SK-N-SH treated with all-trans-retinoic acid at 6 μM for 48 hours (cell line): ENCODE measurements around the gene MT1E.

Source experiments
- CSDC2 ChIP-seq: fragments of 250-450 bp; sonication (Bioruptor Pico); IDR thresholded peaks from 2 replicates; pipeline ENCODE4 v1.5.0; 2020; ENCODE audit warnings: mild to moderate bottlenecking, moderate library complexity
- SNAI2 ChIP-seq: fragments of 250-450 bp; sonication (Bioruptor Pico); IDR thresholded peaks from 2 replicates; pipeline ENCODE4 v1.5.0; 2020; ENCODE audit warnings: mild to moderate bottlenecking, moderate library complexity
- ZFP3 ChIP-seq: fragments of 250-450 bp; sonication (Bioruptor Pico); IDR thresholded peaks from 2 replicates; pipeline ENCODE4 v1.5.0; 2020; ENCODE audit warnings: mild to moderate bottlenecking, moderate library complexity
- ZFP30 ChIP-seq: fragments of 450-650 bp; formaldehyde crosslinking; IDR thresholded peaks from 2 replicates; pipeline ENCODE4 v1.5.0; 2022; ENCODE audit warnings: mild to moderate bottlenecking, moderate library complexity
- TF ChIP-seq, protein P1 (sequence below): fragments of 250-450 bp; sonication (Bioruptor Pico); IDR thresholded peaks from 2 replicates; pipeline ENCODE4 v1.5.1; 2020; ENCODE audit warnings: low read depth, mild to moderate bottlenecking, moderate library complexity
- TF ChIP-seq, protein P2 (sequence below): fragments of 250-450 bp; sonication (Bioruptor Pico); IDR thresholded peaks from 2 replicates; pipeline ENCODE4 v1.8.0; 2020; ENCODE audit warnings: mild to moderate bottlenecking, moderate library complexity, borderline replicate concordance

DNA sequence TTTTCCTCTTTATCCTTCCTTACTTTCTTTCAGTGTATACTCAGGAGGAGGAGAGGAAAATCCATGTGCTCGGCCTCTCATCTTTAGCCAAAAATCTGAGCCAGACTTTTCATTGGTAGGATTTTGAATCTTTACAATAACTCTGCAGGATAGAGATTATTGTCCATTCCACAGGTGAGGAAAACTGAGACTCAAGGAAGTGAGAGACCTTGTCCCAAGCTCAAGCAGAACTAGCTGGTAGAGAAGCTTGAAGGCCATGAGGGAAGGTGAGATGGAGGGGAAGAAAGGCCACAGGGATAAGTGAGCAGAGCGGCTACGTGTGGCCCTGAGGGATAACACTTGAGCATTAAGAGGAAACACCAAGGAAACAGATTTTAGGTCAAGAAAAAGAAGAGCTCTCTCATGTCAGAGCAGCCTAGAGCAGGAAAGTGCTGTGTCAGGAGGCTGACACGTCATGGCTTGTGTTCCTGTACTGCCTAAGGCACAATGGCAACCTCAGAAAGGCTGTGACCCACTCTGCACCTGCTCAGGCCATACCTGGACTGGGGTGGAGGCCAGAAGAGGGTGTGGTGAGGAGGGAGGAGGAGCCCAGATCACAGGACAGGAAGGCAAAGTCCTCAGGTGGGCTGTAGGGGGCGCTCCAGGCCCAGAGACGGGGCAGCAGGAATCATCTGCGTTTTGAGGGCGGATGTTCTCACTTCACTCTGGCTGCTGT lies 48.8 kb upstream of the MT1E start:
- TF ChIP-seq, protein P1, sequence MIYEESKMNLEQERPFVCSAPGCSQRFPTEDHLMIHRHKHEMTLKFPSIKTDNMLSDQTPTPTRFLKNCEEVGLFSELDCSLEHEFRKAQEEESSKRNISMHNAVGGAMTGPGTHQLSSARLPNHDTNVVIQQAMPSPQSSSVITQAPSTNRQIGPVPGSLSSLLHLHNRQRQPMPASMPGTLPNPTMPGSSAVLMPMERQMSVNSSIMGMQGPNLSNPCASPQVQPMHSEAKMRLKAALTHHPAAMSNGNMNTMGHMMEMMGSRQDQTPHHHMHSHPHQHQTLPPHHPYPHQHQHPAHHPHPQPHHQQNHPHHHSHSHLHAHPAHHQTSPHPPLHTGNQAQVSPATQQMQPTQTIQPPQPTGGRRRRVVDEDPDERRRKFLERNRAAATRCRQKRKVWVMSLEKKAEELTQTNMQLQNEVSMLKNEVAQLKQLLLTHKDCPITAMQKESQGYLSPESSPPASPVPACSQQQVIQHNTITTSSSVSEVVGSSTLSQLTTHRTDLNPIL: no peak
- TF ChIP-seq SNAI2 (CRISPR knock-in tag) (no peak), ZFP30 (CRISPR knock-in tag) (no peak), CSDC2 (CRISPR knock-in tag) (no peak), ZFP3 (CRISPR knock-in tag) (no peak)
- TF ChIP-seq, protein P2, sequence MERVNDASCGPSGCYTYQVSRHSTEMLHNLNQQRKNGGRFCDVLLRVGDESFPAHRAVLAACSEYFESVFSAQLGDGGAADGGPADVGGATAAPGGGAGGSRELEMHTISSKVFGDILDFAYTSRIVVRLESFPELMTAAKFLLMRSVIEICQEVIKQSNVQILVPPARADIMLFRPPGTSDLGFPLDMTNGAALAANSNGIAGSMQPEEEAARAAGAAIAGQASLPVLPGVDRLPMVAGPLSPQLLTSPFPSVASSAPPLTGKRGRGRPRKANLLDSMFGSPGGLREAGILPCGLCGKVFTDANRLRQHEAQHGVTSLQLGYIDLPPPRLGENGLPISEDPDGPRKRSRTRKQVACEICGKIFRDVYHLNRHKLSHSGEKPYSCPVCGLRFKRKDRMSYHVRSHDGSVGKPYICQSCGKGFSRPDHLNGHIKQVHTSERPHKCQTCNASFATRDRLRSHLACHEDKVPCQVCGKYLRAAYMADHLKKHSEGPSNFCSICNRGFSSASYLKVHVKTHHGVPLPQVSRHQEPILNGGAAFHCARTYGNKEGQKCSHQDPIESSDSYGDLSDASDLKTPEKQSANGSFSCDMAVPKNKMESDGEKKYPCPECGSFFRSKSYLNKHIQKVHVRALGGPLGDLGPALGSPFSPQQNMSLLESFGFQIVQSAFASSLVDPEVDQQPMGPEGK (CRISPR knock-in tag): no peak
